Measurements from ENCODE around the gene KLHDC7A. TPM values are rescaled to one million over a fixed set of nuclear protein-coding genes. Genes with fewer than 3 reads are reported as not detected.

The KLHDC7A gene
- total RNA-seq, 1 experiment from 2014 or later = 0.20 TPM

DNA sequence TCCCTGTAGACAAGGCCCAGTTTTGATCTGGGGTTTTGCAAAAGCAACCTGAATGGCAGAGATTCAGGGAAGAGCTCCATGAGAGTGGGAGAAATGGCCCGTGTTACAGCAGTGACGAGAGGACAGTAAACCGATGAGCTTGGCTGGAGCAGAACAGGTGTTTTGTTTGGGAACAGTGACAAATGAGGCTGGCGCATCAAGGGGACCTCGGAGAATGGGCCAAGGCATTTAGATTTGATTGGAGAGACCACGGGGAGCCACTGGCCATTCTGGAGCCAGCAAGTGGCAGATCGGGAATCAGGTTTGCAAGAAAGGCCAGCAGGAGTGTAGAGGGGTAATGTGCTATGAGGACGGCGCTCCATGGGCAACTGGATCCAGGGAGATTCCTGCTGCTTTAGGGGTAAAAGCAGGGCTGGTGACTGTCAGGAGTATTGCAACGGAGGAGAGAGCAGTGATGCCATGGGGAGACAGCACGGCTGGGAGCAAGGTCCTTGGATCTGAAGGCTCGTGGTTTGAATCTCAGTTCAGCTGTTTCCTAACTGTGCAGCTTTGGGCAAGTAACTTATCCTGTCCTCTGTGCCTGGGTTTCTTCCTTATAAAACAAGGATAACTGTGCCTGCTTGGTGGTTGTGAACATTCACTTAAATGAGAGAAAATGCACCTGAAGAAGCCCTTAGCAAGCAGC, 9.9 kb upstream of the KLHDC7A start:
- Histone ChIP-seq H4K20me1 (ENCODE audit: insufficient read depth) (no peaks in the 10 kb centered on the region), H3K9me3 (ENCODE audit: insufficient read depth, low read depth) (no peaks in the 10 kb centered on the region), H2AFZ (no peak overlapping the region), H3K4me1 (replicated peaks; ENCODE audit: insufficient read depth) (no peaks in the 10 kb centered on the region), H3K27ac (no peak overlapping the region), H3K36me3 (ENCODE audit: low read depth) (no peaks in the 10 kb centered on the region), H3K9me2 (ENCODE audit: insufficient read depth) (no peaks in the 10 kb centered on the region), H3K4me2 (no peak overlapping the region), H3F3A (ENCODE audit: insufficient read depth, low read depth) (no peaks in the 10 kb centered on the region), H3K4me3 (no peak overlapping the region), H3K79me2 (ENCODE audit: low read depth) (no peaks in the 10 kb centered on the region), H3K27me3 (ENCODE audit: insufficient read depth, low read depth) (no peaks in the 10 kb centered on the region)
- TF ChIP-seq, protein P1, sequence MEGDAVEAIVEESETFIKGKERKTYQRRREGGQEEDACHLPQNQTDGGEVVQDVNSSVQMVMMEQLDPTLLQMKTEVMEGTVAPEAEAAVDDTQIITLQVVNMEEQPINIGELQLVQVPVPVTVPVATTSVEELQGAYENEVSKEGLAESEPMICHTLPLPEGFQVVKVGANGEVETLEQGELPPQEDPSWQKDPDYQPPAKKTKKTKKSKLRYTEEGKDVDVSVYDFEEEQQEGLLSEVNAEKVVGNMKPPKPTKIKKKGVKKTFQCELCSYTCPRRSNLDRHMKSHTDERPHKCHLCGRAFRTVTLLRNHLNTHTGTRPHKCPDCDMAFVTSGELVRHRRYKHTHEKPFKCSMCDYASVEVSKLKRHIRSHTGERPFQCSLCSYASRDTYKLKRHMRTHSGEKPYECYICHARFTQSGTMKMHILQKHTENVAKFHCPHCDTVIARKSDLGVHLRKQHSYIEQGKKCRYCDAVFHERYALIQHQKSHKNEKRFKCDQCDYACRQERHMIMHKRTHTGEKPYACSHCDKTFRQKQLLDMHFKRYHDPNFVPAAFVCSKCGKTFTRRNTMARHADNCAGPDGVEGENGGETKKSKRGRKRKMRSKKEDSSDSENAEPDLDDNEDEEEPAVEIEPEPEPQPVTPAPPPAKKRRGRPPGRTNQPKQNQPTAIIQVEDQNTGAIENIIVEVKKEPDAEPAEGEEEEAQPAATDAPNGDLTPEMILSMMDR (conservative IDR thresholded peaks at IDR 0.05) = no peak
- no peak for TF ChIP-seq EZH2 (IDR thresholded peaks at IDR 0.05; ENCODE audit: low read depth)
- intact Hi-C loops (cut with micrococcal nuclease; ENCODE audit: unreplicated experiment) = no loop called here
- ChIA-PET CTCF (no interaction called here), POLR2A (ENCODE audit: unreplicated experiment) (no interaction called here)
- DNase-seq = no peak
- BruUV-seq (replicated peaks) = no TSS peak

GRCh38 chr1:18473195-18473815, 7.4 kb upstream of the KLHDC7A start:
- Histone ChIP-seq H3K27me3 (ENCODE audit: insufficient read depth, low read depth) (no peaks in the 10 kb centered on the region), H3K4me3 (no peak overlapping the region), H3F3A (ENCODE audit: insufficient read depth, low read depth) (no peaks in the 10 kb centered on the region), H3K4me2 (no peak overlapping the region), H3K79me2 (ENCODE audit: low read depth) (no peaks in the 10 kb centered on the region), H3K4me1 (replicated peaks; ENCODE audit: insufficient read depth) (no peaks in the 10 kb centered on the region), H3K9me3 (ENCODE audit: insufficient read depth, low read depth) (no peaks in the 10 kb centered on the region), H2AFZ (no peak overlapping the region), H3K9me2 (ENCODE audit: insufficient read depth) (no peaks in the 10 kb centered on the region), H3K36me3 (ENCODE audit: low read depth) (no peaks in the 10 kb centered on the region), H4K20me1 (ENCODE audit: insufficient read depth) (no peaks in the 10 kb centered on the region), H3K27ac (no peak overlapping the region)
- no TSS peak for BruUV-seq (replicated peaks)
- ChIA-PET CTCF (no interaction called here), POLR2A (ENCODE audit: unreplicated experiment) (no interaction called here)
- intact Hi-C loops (cut with micrococcal nuclease; ENCODE audit: unreplicated experiment) = no loop called here
- DNase-seq = no peak
- TF ChIP-seq, protein P1 (conservative IDR thresholded peaks at IDR 0.05) = no peak
- no peak for TF ChIP-seq EZH2 (IDR thresholded peaks at IDR 0.05; ENCODE audit: low read depth)

- peaks cover 7% of the 10 kb centered on the region; the same call in 1 of the 2 replicates for H3F3A ChIP-seq (ENCODE audit: insufficient read depth, low read depth)
- peaks cover 8% of the 10 kb centered on the region for H3K4me1 ChIP-seq (replicated peaks; ENCODE audit: insufficient read depth)
- POLR2A ChIA-PET (ENCODE audit: unreplicated experiment) = no interaction called here
- intact Hi-C loops (cut with micrococcal nuclease; ENCODE audit: unreplicated experiment) = no loop called here
- H3K4me2 ChIP-seq = no peak overlapping the region
- CTCF ChIA-PET = no interaction called here
- H3K27me3 ChIP-seq (ENCODE audit: insufficient read depth, low read depth) = no peaks in the 10 kb centered on the region
- no peaks in the 10 kb centered on the region for H3K9me2 ChIP-seq (ENCODE audit: insufficient read depth)
- DNase-seq = no peak
- H3K36me3 ChIP-seq (ENCODE audit: low read depth) = no peaks in the 10 kb centered on the region
- no peak overlapping the region for H3K4me3 ChIP-seq
- no TSS peak for BruUV-seq (replicated peaks)
- no peak overlapping the region for H3K27ac ChIP-seq
- no peak for TF ChIP-seq EZH2 (IDR thresholded peaks at IDR 0.05; ENCODE audit: low read depth)
- TF ChIP-seq, protein P1 (conservative IDR thresholded peaks at IDR 0.05) = no peak
- no peaks in the 10 kb centered on the region for H3K79me2 ChIP-seq (ENCODE audit: low read depth)
- H3K9me3 ChIP-seq (ENCODE audit: insufficient read depth, low read depth) = no peaks in the 10 kb centered on the region
- no peaks in the 10 kb centered on the region for H4K20me1 ChIP-seq (ENCODE audit: insufficient read depth)
- no peak overlapping the region for H2AFZ ChIP-seq
These were observed 6.1 kb upstream of the KLHDC7A start for GRCh38 chr1:18474559-18475175.

Data from PC-9 (cell line).